Activated B cell treated with CpG ODN at 0.5 μM for 24 hours (primary cell): ENCODE data around the gene PITX3. TPM values are rescaled to one million over a fixed set of nuclear protein-coding genes. Genes with fewer than 3 reads are reported as not detected.
A peak's percentile ranks its signal among the peaks of the same experiment; 100 is the strongest.

Experiments
- ATAC-seq: fragments of 200-7000 bp; cut with Tn5 transposase; one replicate; pipeline ENCODE4 v1.10.0; 2021; ENCODE audit warnings: low read depth, mild to moderate bottlenecking, moderate library complexity
- CTCF ChIA-PET: fragments of 350-600 bp; sonication (Branson Sonifier 250); formaldehyde crosslinking; loops from one replicate; lab custom pipeline; 2021; ENCODE audit warnings: antibody characterized with exemption; lab: Charles Lee
- POLR2A ChIA-PET: fragments of 350-600 bp; sonication (Branson Sonifier 250); formaldehyde crosslinking; loops from one replicate; lab custom pipeline; 2021; ENCODE audit warnings: antibody characterized with exemption; lab: Charles Lee
- DNase-seq: peaks from one replicate; pipeline ENCODE4 v3.0.0; 2022
- H3K27ac Mint-ChIP-seq: one replicate; pipeline ENCODE4 v1.8.0; 2020; ENCODE audit warnings: mixed read lengths
- H3K27me3 Mint-ChIP-seq: one replicate; pipeline ENCODE4 v1.8.0; 2021; ENCODE audit warnings: mixed read lengths
- H3K36me3 Mint-ChIP-seq: one replicate; pipeline ENCODE4 v1.8.0; 2021; ENCODE audit warnings: low read depth, mixed read lengths
- H3K4me1 Mint-ChIP-seq: one replicate; pipeline ENCODE4 v1.8.0; 2021; ENCODE audit warnings: mixed read lengths
- H3K4me3 Mint-ChIP-seq: one replicate; pipeline ENCODE4 v1.8.0; 2020; ENCODE audit warnings: mild to moderate bottlenecking, mixed read lengths
- H3K9me3 Mint-ChIP-seq: one replicate; pipeline ENCODE4 v1.8.0; 2020; ENCODE audit warnings: mixed read lengths
- CTCF ChIP-seq: fragments of 200-600 bp; IDR thresholded peaks from one replicate; pipeline ENCODE4 v1.8.0; 2022; ENCODE audit warnings: antibody characterized with exemption, mild to moderate bottlenecking
- intact Hi-C: fragments of 100-400 bp; cut with micrococcal nuclease; formaldehyde crosslinking; loops from one replicate; pipeline ENCODE4 v1.15.1; 2024
- total RNA-seq: library from RNA; stranded (reverse); gene quantifications from 2 replicates; pipeline ENCODE4 v1.2.3, GENCODE V29; 2022

Gene PITX3
- total RNA-seq, 1 donor from 2014 or later, result not detected

GRCh38 chr10:102286216-102286615 lies 44.9 kb upstream of the PITX3 start:
- ATAC-seq (no peak), DNase-seq (no peak)
- no peak overlapping the region for H3K27ac Mint-ChIP-seq
- no peaks in the 10 kb centered on the region for H3K9me3 Mint-ChIP-seq
- CTCF ChIA-PET, result interaction anchor here (1.1 kb wide), 1 partner anchor 56 kb away, joined by 3 read pairs; no protein-coding TSS in a partner anchor
- POLR2A ChIA-PET, result no interaction called here
- H3K36me3 Mint-ChIP-seq, result peaks cover 41% of the 10 kb centered on the region
- H3K4me1 Mint-ChIP-seq, result peaks cover 10% of the 10 kb centered on the region
- H3K4me3 Mint-ChIP-seq, result no peak overlapping the region
- TF ChIP-seq CTCF, result no peak
- H3K27me3 Mint-ChIP-seq, result no peaks in the 10 kb centered on the region
- intact Hi-C loops, result no loop called here

- DNase-seq, result no peak
- no peak for ATAC-seq
- POLR2A ChIA-PET, result no interaction called here
- intact Hi-C loops, result no loop called here
- peaks cover 20% of the 10 kb centered on the region for H3K4me1 Mint-ChIP-seq
- no peaks in the 10 kb centered on the region for H3K27me3 Mint-ChIP-seq
- no peak overlapping the region for H3K27ac Mint-ChIP-seq
- CTCF ChIA-PET, result no interaction called here
- H3K36me3 Mint-ChIP-seq, result peaks cover 42% of the 10 kb centered on the region
- H3K9me3 Mint-ChIP-seq, result no peaks in the 10 kb centered on the region
- TF ChIP-seq CTCF, result no peak
- H3K4me3 Mint-ChIP-seq, result no peak overlapping the region
These were observed 43.8 kb upstream of the PITX3 start for GRCh38 chr10:102285133-102285532.

GRCh38 chr10:102284531-102284930 lies 43.2 kb upstream of the PITX3 start:
- intact Hi-C loops, result no loop called here
- POLR2A ChIA-PET, result no interaction called here
- Mint-ChIP-seq H3K27me3 (no peaks in the 10 kb centered on the region), H3K9me3 (no peaks in the 10 kb centered on the region), H3K4me1 (peaks cover 25% of the 10 kb centered on the region), H3K36me3 (peaks cover 42% of the 10 kb centered on the region), H3K27ac (no peak overlapping the region), H3K4me3 (no peak overlapping the region)
- CTCF ChIA-PET, result no interaction called here
- ATAC-seq (no peak), DNase-seq (no peak)
- no peak for TF ChIP-seq CTCF

- Mint-ChIP-seq H3K4me1 (peaks cover 28% of the 10 kb centered on the region), H3K27me3 (no peaks in the 10 kb centered on the region), H3K27ac (no peak overlapping the region), H3K36me3 (peaks cover 39% of the 10 kb centered on the region), H3K4me3 (no peak overlapping the region), H3K9me3 (no peaks in the 10 kb centered on the region)
- ATAC-seq (no peak), DNase-seq (no peak)
- no peak for TF ChIP-seq CTCF
- intact Hi-C loops, result no loop called here
- ChIA-PET CTCF (no interaction called here), POLR2A (no interaction called here)
These were observed 42.6 kb upstream of the PITX3 start for GRCh38 chr10:102283890-102284289.

- H3K4me3 Mint-ChIP-seq, result no peak overlapping the region
- TF ChIP-seq CTCF, result no peak
- peaks cover 40% of the 10 kb centered on the region for H3K36me3 Mint-ChIP-seq
- H3K27me3 Mint-ChIP-seq, result no peaks in the 10 kb centered on the region
- ChIA-PET CTCF (no interaction called here), POLR2A (no interaction called here)
- ATAC-seq (no peak), DNase-seq (no peak)
- no peaks in the 10 kb centered on the region for H3K9me3 Mint-ChIP-seq
- intact Hi-C loops, result no loop called here
- H3K27ac Mint-ChIP-seq, result peak overlapping the region; percentile 21
- peaks cover 32% of the 10 kb centered on the region for H3K4me1 Mint-ChIP-seq
These were observed 42.2 kb upstream of the PITX3 start for GRCh38 chr10:102283488-102283887.
